H1 (cell line): Measurements from ENCODE around the gene RFX3. TPM values are rescaled to one million over a fixed set of nuclear protein-coding genes. Genes with fewer than 3 reads are reported as not detected.

Experiments
- CTCF ChIA-PET: fragments of 300-600 bp; sonication (Branson Sonifier 250); formaldehyde crosslinking; loops from one replicate; lab custom pipeline; 2021; ENCODE audit not compliant: partially characterized antibody; lab: Charles Lee
- POLR2A ChIA-PET: fragments of 300-600 bp; sonication (Branson Sonifier 250); formaldehyde crosslinking; loops from one replicate; lab custom pipeline; 2021; ENCODE audit warnings: inconsistent platforms; ENCODE audit not compliant: partially characterized antibody; lab: Charles Lee
- DNase-seq, 2 experiments: peaks; one replicate each; pipeline versions ENCODE4 v3.0.0 to v3.0.0-alpha.2; 2010 to 2022; ENCODE audit warnings: low spot score in 2 of 2, low read depth in 1 of 2, mixed read lengths in 1 of 2
- FAIRE-seq: peaks from 2 replicates; lab custom pipeline; 2011; peaks lifted over from hg19 to GRCh38; lab: Jason Lieb, UNC
- H2AFZ ChIP-seq: 2 replicates; pipeline ENCODE4 v1.8.1; 2012; ENCODE audit warnings: low read length, inconsistent platforms
- H2AK5ac ChIP-seq: 2 replicates; pipeline ENCODE4 v1.6.1; 2013; ENCODE audit warnings: low read depth, low read length
- H2BK120ac ChIP-seq: replicated peaks from 2 replicates; pipeline ENCODE3; 2013; ENCODE audit warnings: low read depth, low read length, inconsistent platforms
- H2BK12ac ChIP-seq: 2 replicates; pipeline ENCODE4 v1.6.1; 2013; ENCODE audit warnings: low read depth, low read length
- H2BK15ac ChIP-seq: 2 replicates; pipeline ENCODE4 v1.6.1; 2013; ENCODE audit warnings: low read length
- H2BK20ac ChIP-seq: 2 replicates; pipeline ENCODE4 v1.6.1; 2013; ENCODE audit warnings: low read length
- H2BK5ac ChIP-seq: 2 replicates; pipeline ENCODE4 v1.6.1; 2013; ENCODE audit warnings: low read depth, low read length
- H3K14ac ChIP-seq: 2 replicates; pipeline ENCODE4 v1.6.1; 2013; ENCODE audit warnings: inconsistent platforms; ENCODE audit not compliant: insufficient read length
- H3K18ac ChIP-seq: 2 replicates; pipeline ENCODE4 v1.6.1; 2013; ENCODE audit warnings: low read length; ENCODE audit errors: extremely low read depth
- H3K23ac ChIP-seq: 2 replicates; pipeline ENCODE4 v1.6.1; 2013; ENCODE audit warnings: inconsistent platforms; ENCODE audit not compliant: insufficient read length
- H3K23me2 ChIP-seq: 2 replicates; pipeline ENCODE4 v1.6.1; 2013; ENCODE audit warnings: low read depth, low read length
- H3K27ac ChIP-seq: 2 replicates; pipeline ENCODE4 v1.6.1; 2011; ENCODE audit warnings: low read depth, low read length, inconsistent platforms
- H3K27me3 ChIP-seq, 4 experiments: replicated peaks in 1 of 4; 1 replicate in 1 of 4; 2 replicates in 3 of 4; pipeline versions ENCODE4 v1.6.1 to v1.8.1; 2011 to 2013; ENCODE audit warnings: low read length in 3 of 4, mild to moderate bottlenecking in 3 of 4, inconsistent platforms in 2 of 4, mixed read lengths in 2 of 4, moderate library complexity in 1 of 4; ENCODE audit not compliant: control insufficient read depth in 3 of 4, insufficient read depth in 3 of 4; ENCODE audit errors: extremely low read depth in 1 of 4
- H3K36me3 ChIP-seq, 4 experiments: 2 replicates each; pipeline versions ENCODE4 v1.6.1 to v1.8.1; 2011 to 2013; ENCODE audit warnings: mild to moderate bottlenecking in 4 of 4, low read length in 3 of 4, moderate library complexity in 2 of 4, control low read depth in 1 of 4, inconsistent platforms in 1 of 4; ENCODE audit not compliant: insufficient read depth in 4 of 4, control insufficient read depth in 2 of 4
- H3K4ac ChIP-seq: replicated peaks from 2 replicates; pipeline ENCODE3; 2013; ENCODE audit warnings: low read length, low read depth, mixed read lengths, inconsistent platforms; ENCODE audit not compliant: insufficient read length
- H3K4me1 ChIP-seq, 4 experiments: replicated peaks in 1 of 4; 1 replicate in 1 of 4; 2 replicates in 3 of 4; pipeline versions ENCODE4 v1.6.1 to v1.8.1; 2011 to 2013; ENCODE audit warnings: low read length in 3 of 4, inconsistent platforms in 2 of 4, mixed read lengths in 1 of 4; ENCODE audit not compliant: insufficient read depth in 4 of 4, control insufficient read depth in 3 of 4
- H3K4me2 ChIP-seq, 2 experiments: 2 replicates each; pipeline versions ENCODE4 v1.6.1 to v1.8.1; 2011 to 2013; ENCODE audit warnings: low read depth in 2 of 2, low read length in 2 of 2, control low read depth in 1 of 2, inconsistent platforms in 1 of 2, mild to moderate bottlenecking in 1 of 2; ENCODE audit not compliant: insufficient read depth in 1 of 2
- H3K4me3 ChIP-seq, 4 experiments: fragments of 200-600, 300-600 bp in 1 of 4; sonication (generic), shearing (Covaris generic), sonication (Bioruptor Twin) in 1 of 4; 2 replicates each; pipeline versions ENCODE4 v1.5.1 to v1.8.1; 2011 to 2016; ENCODE audit warnings: low read length in 4 of 4, low read depth in 3 of 4, control low read depth in 2 of 4, inconsistent platforms in 2 of 4, mild to moderate bottlenecking in 2 of 4, mixed read lengths in 1 of 4, moderate library complexity in 1 of 4; ENCODE audit not compliant: insufficient read depth in 2 of 4; ENCODE audit errors: extremely low read depth in 1 of 4
- H3K56ac ChIP-seq: replicated peaks from 2 replicates; pipeline ENCODE3; 2013; ENCODE audit warnings: low read depth, mild to moderate bottlenecking, mixed read lengths, low read length, inconsistent platforms; ENCODE audit not compliant: insufficient read length
- H3K79me1 ChIP-seq: 2 replicates; pipeline ENCODE4 v1.6.1; 2013; ENCODE audit warnings: low read depth, low read length, control low read depth
- H3K79me2 ChIP-seq, 2 experiments: 2 replicates each; pipeline versions ENCODE4 v1.6.1 to v1.8.1; 2012 to 2013; ENCODE audit warnings: low read length in 2 of 2, mild to moderate bottlenecking in 2 of 2, inconsistent platforms in 1 of 2; ENCODE audit not compliant: insufficient read depth in 2 of 2, control insufficient read depth in 1 of 2
- H3K9ac ChIP-seq, 4 experiments: replicated peaks in 1 of 4; 1 replicate in 1 of 4; 2 replicates in 3 of 4; pipeline versions ENCODE4 v1.6.1 to v1.8.1; 2011 to 2013; ENCODE audit warnings: low read depth in 3 of 4, low read length in 3 of 4, control low read depth in 2 of 4, mild to moderate bottlenecking in 2 of 4, moderate library complexity in 2 of 4, inconsistent platforms in 1 of 4; ENCODE audit errors: extremely low read depth in 1 of 4
- H3K9me3 ChIP-seq, 2 experiments: 2 replicates each; pipeline versions ENCODE4 v1.6.1 to v1.8.1; 2012 to 2013; ENCODE audit warnings: mild to moderate bottlenecking in 2 of 2, moderate library complexity in 2 of 2, control low read depth in 1 of 2, inconsistent platforms in 1 of 2, low read depth in 1 of 2, low read length in 1 of 2, mixed read lengths in 1 of 2; ENCODE audit not compliant: insufficient read depth in 2 of 2
- H4K20me1 ChIP-seq, 2 experiments: replicated peaks in 1 of 2; 2 replicates each; pipeline versions ENCODE3 to v1.8.1; 2011 to 2013; ENCODE audit warnings: inconsistent platforms in 2 of 2, low read length in 2 of 2, mild to moderate bottlenecking in 1 of 2; ENCODE audit not compliant: insufficient read depth in 2 of 2, control insufficient read depth in 1 of 2
- H4K5ac ChIP-seq: 2 replicates; pipeline ENCODE4 v1.6.1; 2013; ENCODE audit warnings: low read length, low read depth, mixed read lengths, inconsistent platforms; ENCODE audit not compliant: insufficient read length
- H4K8ac ChIP-seq: 2 replicates; pipeline ENCODE4 v1.8.0; 2013; ENCODE audit warnings: mild to moderate bottlenecking, moderate library complexity, low read length, inconsistent platforms; ENCODE audit not compliant: insufficient read depth; ENCODE audit errors: extremely low read depth
- H4K91ac ChIP-seq: replicated peaks from 2 replicates; pipeline ENCODE3; 2013; ENCODE audit warnings: low read length, mixed read lengths, inconsistent platforms; ENCODE audit not compliant: insufficient read length
- CTBP2 ChIP-seq: IDR thresholded peaks from 2 replicates; pipeline ENCODE4 v1.7.0; 2011; ENCODE audit warnings: borderline replicate concordance, mild to moderate bottlenecking, moderate library complexity, mixed read lengths, low read length; ENCODE audit not compliant: insufficient read depth, insufficient read length
- CTCF ChIP-seq, 3 experiments: IDR thresholded peaks; 1 replicate in 2 of 3; 2 replicates in 1 of 3; pipeline versions ENCODE4 v1.5.1 to v1.6.1; 2011; ENCODE audit warnings: low read length in 3 of 3, mild to moderate bottlenecking in 3 of 3, inconsistent platforms in 2 of 3, low read depth in 1 of 3, moderate library complexity in 1 of 3; ENCODE audit not compliant: insufficient read depth in 1 of 3; ENCODE audit errors: control extremely low read depth in 1 of 3
- E2F6 ChIP-seq: IDR thresholded peaks from 2 replicates; pipeline ENCODE4 v1.6.1; 2012; ENCODE audit warnings: inconsistent platforms
- NANOG ChIP-seq: IDR thresholded peaks from 2 replicates; pipeline ENCODE4 v1.6.1; 2011; ENCODE audit warnings: low read length, low read depth, mild to moderate bottlenecking, inconsistent platforms; ENCODE audit not compliant: insufficient read depth, poor library complexity, severe bottlenecking
- POLR2AphosphoS5 ChIP-seq: IDR thresholded peaks from 2 replicates; pipeline ENCODE4 v1.6.1; 2011; ENCODE audit warnings: low read depth, low read length
- RAD21 ChIP-seq, 2 experiments: IDR thresholded peaks in 1 of 2; conservative IDR thresholded peaks in 1 of 2; 2 replicates each; pipeline ENCODE4 v1.6.1; 2011; ENCODE audit warnings: low read depth in 2 of 2, low read length in 2 of 2, improper control_type of control experiment in 1 of 2, inconsistent platforms in 1 of 2, mild to moderate bottlenecking in 1 of 2, moderate library complexity in 1 of 2
- SIN3A ChIP-seq, 2 experiments: IDR thresholded peaks in 1 of 2; conservative IDR thresholded peaks in 1 of 2; 2 replicates each; pipeline ENCODE4 v1.6.1; 2011 to 2012; ENCODE audit warnings: low read length in 2 of 2, improper control_type of control experiment in 1 of 2, low read depth in 1 of 2, mild to moderate bottlenecking in 1 of 2
- SIX5 ChIP-seq: IDR thresholded peaks from 2 replicates; pipeline ENCODE4 v1.6.1; 2011; ENCODE audit warnings: mild to moderate bottlenecking, low read depth, low read length
- TCF12 ChIP-seq: IDR thresholded peaks from 2 replicates; pipeline ENCODE4 v1.6.1; 2011; ENCODE audit warnings: low read depth, mild to moderate bottlenecking, low read length
- TEAD4 ChIP-seq: IDR thresholded peaks from 2 replicates; pipeline ENCODE4 v1.6.1; 2012; ENCODE audit warnings: low read depth, low read length, inconsistent platforms, mixed read lengths
- WGBS, 2 experiments: shearing (Covaris generic) in 1 of 2; methylation state at CpG; one replicate each; pipeline versions ENCODE4 v1.1.6 to v1.1.7; 2013 to 2015; ENCODE audit warnings: low lambda C conversion rate in 2 of 2, mixed read lengths in 2 of 2, inconsistent platforms in 1 of 2, low coverage in 1 of 2, missing lambda C conversion rate in 1 of 2; ENCODE audit not compliant: insufficient replicate concordance in 2 of 2, insufficient coverage in 1 of 2, insufficient read length in 1 of 2; ENCODE audit errors: extremely low coverage in 1 of 2, missing lambda C conversion rate in 1 of 2; 5-methylcytosine and 5-hydroxymethylcytosine counted together
- polyA plus RNA-seq, 7 experiments: library from polyadenylated mRNA; depleted of rRNA in 3 of 7; stranded (reverse) in 5 of 7; unstranded in 2 of 7; fragments of >200 nt in 5 of 7; fragments of 200-250 nt in 2 of 7; gene quantifications; 1 replicate in 5 of 7; 2 replicates in 1 of 7; 4 replicates in 1 of 7; pipeline versions ENCODE4 v1.2.1 to v1.2.3, GENCODE V29; 2011 to 2013; ENCODE audit warnings: missing spikeins in 2 of 7, mixed read lengths in 2 of 7
- total RNA-seq: library from RNA; stranded (reverse); fragmentation: NEBNext Ultra II Directional; extraction: Animal tissue kit (Norgen Biotek cat#: 25700); gene quantifications from 2 replicates; pipeline ENCODE4 v1.2.1, GENCODE V29; 2021

The RFX3 gene
- total and polyA plus RNA-seq, 2 of the 8 experiments (the other 6 are each of a cell fraction or from before 2014, with no cell fraction given), result 4.9 to 22.6 TPM

DNA sequence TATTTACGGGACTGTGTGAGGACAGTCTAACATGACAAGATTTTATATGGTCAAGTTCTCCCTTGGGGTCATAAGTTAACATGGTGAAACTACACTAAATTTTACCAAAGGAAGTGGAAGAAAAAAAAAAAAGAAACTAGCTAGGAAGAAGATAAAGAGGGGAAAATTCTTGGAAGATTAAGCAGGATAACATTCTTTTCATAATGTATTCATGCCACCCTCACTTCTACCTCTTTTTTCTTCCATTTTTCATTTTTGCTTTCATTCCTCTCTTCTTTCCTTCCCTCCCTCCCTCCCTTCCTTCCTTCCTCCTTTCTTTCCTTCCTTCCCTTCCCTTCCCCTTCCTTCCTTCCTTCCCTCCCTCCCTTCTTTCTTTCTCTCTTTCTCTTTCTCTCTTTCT, 254.6 kb downstream of the RFX3 start:
- FAIRE-seq, result no peak
- Histone ChIP-seq H3K27me3 (no peaks in the 10 kb centered on the region), H3K23me2 (0 out of 2 replicates have a peak, but pooled peaks cover 2% of the 10 kb centered on the region), H3K23ac (no peak overlapping the region), H4K91ac (no peak overlapping the region), H3K9me3 (no peaks in the 10 kb centered on the region), H3K4me3 (no peak overlapping the region), H4K5ac (no peak overlapping the region), H3K4me2 (no peak overlapping the region), H4K8ac (no peak overlapping the region), H2BK12ac (no peak overlapping the region), H3K4ac (no peak overlapping the region), H2BK5ac (no peak overlapping the region), H3K9ac (no peak overlapping the region), H2AK5ac (no peak overlapping the region), H2BK15ac (no peak overlapping the region), H3K27ac (no peak overlapping the region), H3K79me1 (no peaks in the 10 kb centered on the region), H4K20me1 (no peaks in the 10 kb centered on the region), H3K14ac (no peak overlapping the region), H3K56ac (no peak overlapping the region), H2AFZ (no peak overlapping the region), H3K4me1 (no peaks in the 10 kb centered on the region; a peak in 1 of 7 replicates), H3K36me3 (peaks cover 0 to 4% (median 0%) of the 10 kb centered on the region in 4 experiments; a peak in 1 of 8 replicates), H3K18ac (no peak overlapping the region), H2BK20ac (no peak overlapping the region), H2BK120ac (no peak overlapping the region), H3K79me2 (no peaks in the 10 kb centered on the region)
- POLR2A ChIA-PET, result no interaction called here
- WGBS, 2 experiments, result 97% methylated on average over 1 of the region's 1 CpG; no CpG with 5 or more reads in 1 of the 2 experiments
- no peak for DNase-seq
- CTCF ChIA-PET, result interaction anchor here (0.5 kb wide), 1 partner anchor 311 kb away, joined by 3 read pairs; no protein-coding TSS in a partner anchor
- TF ChIP-seq CTCF (IDR thresholded peaks at IDR 0.05; ENCODE audit: control extremely low read depth in 1 of 3, insufficient read depth in 1 of 3, low read depth in 1 of 3, low read length in 3 of 3) (no peak), CTBP2 (no peak), POLR2AphosphoS5 (no peak), SIX5 (no peak), TEAD4 (no peak), TCF12 (no peak), NANOG (no peak), RAD21 (IDR thresholded peaks at IDR 0.05 in 1 of 2, conservative IDR thresholded peaks at IDR 0.05 in 1 of 2; ENCODE audit: low read depth in 2 of 2, low read length in 2 of 2) (no peak), SIN3A (conservative IDR thresholded peaks at IDR 0.05 in 1 of 2, IDR thresholded peaks at IDR 0.05 in 1 of 2; ENCODE audit: low read depth in 1 of 2, low read length in 2 of 2) (no peak), E2F6 (no peak)
